ENCODE results near the gene SORCS3. TPM values are rescaled to one million over a fixed set of nuclear protein-coding genes. Genes with fewer than 3 reads are reported as not detected.

Gene SORCS3
- total RNA-seq, 1 donor from 2014 or later: not detected

DNA sequence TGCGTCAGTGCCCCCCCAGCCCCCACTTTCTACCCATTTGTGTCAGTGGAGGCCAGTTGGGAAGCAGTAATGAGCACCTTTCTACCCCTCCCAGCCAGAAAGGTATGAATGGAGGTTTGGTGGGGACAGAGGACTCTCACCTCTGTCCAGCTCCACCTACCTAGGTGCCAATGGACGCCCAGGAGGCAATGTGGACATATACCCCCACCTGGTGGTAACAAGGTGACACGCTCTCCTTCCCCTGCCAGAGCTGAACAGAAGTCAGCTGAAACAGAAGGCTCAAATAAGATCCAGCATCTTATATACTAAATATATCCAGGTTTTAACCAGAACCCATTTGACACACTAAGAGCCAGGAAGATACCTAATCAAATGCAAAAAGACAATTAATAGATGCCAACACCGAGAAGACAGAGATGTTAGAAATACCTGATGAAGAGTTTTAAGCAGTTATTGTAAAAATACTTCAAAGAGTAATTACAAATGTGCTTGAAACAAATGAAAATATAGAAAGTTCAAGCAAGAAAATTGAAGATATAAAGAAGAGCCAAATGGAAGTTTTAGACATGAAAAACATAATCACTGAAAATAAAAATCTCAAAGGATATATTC, 18.4 kb upstream of the SORCS3 start:
- TF ChIP-seq, protein P1, sequence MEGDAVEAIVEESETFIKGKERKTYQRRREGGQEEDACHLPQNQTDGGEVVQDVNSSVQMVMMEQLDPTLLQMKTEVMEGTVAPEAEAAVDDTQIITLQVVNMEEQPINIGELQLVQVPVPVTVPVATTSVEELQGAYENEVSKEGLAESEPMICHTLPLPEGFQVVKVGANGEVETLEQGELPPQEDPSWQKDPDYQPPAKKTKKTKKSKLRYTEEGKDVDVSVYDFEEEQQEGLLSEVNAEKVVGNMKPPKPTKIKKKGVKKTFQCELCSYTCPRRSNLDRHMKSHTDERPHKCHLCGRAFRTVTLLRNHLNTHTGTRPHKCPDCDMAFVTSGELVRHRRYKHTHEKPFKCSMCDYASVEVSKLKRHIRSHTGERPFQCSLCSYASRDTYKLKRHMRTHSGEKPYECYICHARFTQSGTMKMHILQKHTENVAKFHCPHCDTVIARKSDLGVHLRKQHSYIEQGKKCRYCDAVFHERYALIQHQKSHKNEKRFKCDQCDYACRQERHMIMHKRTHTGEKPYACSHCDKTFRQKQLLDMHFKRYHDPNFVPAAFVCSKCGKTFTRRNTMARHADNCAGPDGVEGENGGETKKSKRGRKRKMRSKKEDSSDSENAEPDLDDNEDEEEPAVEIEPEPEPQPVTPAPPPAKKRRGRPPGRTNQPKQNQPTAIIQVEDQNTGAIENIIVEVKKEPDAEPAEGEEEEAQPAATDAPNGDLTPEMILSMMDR (IDR thresholded peaks at IDR 0.05): peak; percentile 18
- intact Hi-C loops (cut with DNase I): no loop called here
- Histone ChIP-seq H3K4me1 (no peaks in the 10 kb centered on the region), H3K36me3 (no peaks in the 10 kb centered on the region), H3K27me3 (ENCODE audit: low read depth) (peaks cover 27% of the 10 kb centered on the region), H3K4me3 (no peak overlapping the region), H3K27ac (no peak overlapping the region), H3K9me3 (no peaks in the 10 kb centered on the region)
- DNase-seq (no peak), ATAC-seq (no peak)

GRCh38 chr10:104630731-104631130, 10.4 kb upstream of the SORCS3 start:
- intact Hi-C loops (cut with DNase I): no loop called here
- DNase-seq (no peak), ATAC-seq (no peak)
- H3K36me3 ChIP-seq: no peaks in the 10 kb centered on the region
- H3K4me3 ChIP-seq: no peak overlapping the region
- H3K9me3 ChIP-seq: no peaks in the 10 kb centered on the region
- TF ChIP-seq, protein P1 (IDR thresholded peaks at IDR 0.05): no peak
- H3K27ac ChIP-seq: no peak overlapping the region
- no peaks in the 10 kb centered on the region for H3K27me3 ChIP-seq (ENCODE audit: low read depth)
- no peaks in the 10 kb centered on the region for H3K4me1 ChIP-seq

GRCh38 chr10:104631946-104632345, 9.1 kb upstream of the SORCS3 start:
- Histone ChIP-seq H3K36me3 (no peaks in the 10 kb centered on the region), H3K4me1 (no peaks in the 10 kb centered on the region), H3K9me3 (no peaks in the 10 kb centered on the region), H3K27me3 (ENCODE audit: low read depth) (peaks cover 4% of the 10 kb centered on the region), H3K4me3 (no peak overlapping the region), H3K27ac (no peak overlapping the region)
- intact Hi-C loops (cut with DNase I): no loop called here
- TF ChIP-seq, protein P1 (IDR thresholded peaks at IDR 0.05): no peak
- ATAC-seq (no peak), DNase-seq (no peak)

DNA sequence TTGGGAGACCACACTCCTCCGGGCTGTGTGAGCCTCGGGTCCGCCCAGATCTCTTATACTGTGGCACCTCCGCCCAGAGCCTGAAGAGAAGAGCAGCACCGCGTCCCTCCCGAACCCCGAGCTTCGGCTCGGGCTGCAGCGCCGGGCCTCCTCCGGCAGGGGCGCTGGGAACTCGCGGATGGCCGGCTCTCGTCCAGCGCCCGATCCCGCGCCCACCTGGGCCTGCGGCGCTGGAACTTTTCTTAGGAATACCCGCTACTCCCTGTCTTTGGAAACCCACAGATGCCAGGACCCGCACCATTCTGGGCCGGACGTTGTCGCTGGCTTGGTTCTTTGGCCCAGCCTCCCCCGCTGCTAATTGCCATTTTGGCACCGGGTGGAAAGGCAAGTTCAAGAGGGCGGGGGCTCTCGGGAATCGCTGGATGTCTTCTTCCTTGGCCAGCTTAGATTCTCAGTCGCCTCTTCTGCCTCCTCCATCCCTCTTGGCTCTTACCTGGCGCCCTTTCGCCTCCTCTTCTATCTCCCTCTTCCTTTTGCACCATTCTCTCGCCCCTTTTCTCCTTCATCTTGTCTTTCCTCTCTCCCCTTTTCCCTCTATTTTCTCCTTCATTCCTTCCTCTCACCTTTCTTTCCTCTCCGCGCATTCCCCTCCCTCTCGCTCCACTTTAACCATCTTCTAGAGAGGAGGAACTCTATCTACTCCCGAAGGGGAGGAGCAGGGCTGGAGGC, 2.1 kb upstream of the SORCS3 start:
- Histone ChIP-seq H3K27me3 (ENCODE audit: low read depth) (peaks cover 68% of the 10 kb centered on the region), H3K4me3 (no peak overlapping the region)

GRCh38 chr10:104639590-104640338, 1.3 kb upstream of the SORCS3 start:
- no peak overlapping the region for H3K27ac ChIP-seq
- H3K27me3 ChIP-seq (ENCODE audit: low read depth): peaks cover 73% of the 10 kb centered on the region
- intact Hi-C loops (cut with DNase I): no loop called here
- no peak for DNase-seq
- TF ChIP-seq, protein P1 (IDR thresholded peaks at IDR 0.05): no peak
- no peaks in the 10 kb centered on the region for H3K9me3 ChIP-seq
- H3K4me3 ChIP-seq: no peak overlapping the region
- ATAC-seq: no peak
- no peaks in the 10 kb centered on the region for H3K36me3 ChIP-seq
- H3K4me1 ChIP-seq: peaks cover 10% of the 10 kb centered on the region

More for the DNA sequence above, 2.1 kb upstream of the SORCS3 start:
- Histone ChIP-seq H3K27ac (no peak overlapping the region), H3K4me1 (peaks cover 10% of the 10 kb centered on the region), H3K36me3 (no peaks in the 10 kb centered on the region), H3K9me3 (no peaks in the 10 kb centered on the region)
- intact Hi-C loops (cut with DNase I): no loop called here
- DNase-seq (no peak), ATAC-seq (no peak)
- TF ChIP-seq, protein P1 (IDR thresholded peaks at IDR 0.05): no peak

Measured in lower lobe of right lung (tissue), 2 donors.